ENCODE data around the gene COLGALT1. TPM values are rescaled to one million over a fixed set of nuclear protein-coding genes. Genes with fewer than 3 reads are reported as not detected.
"Not testable (repeated sequence)": the region's sequence is repeated elsewhere in the genome, so short reads cannot be mapped to it uniquely, and the experiment has no call there.

Gene COLGALT1
- total RNA-seq (2014; rRNA removed; shearing (Covaris generic)) = 73.9 and 114 TPM in 2 replicates

DNA sequence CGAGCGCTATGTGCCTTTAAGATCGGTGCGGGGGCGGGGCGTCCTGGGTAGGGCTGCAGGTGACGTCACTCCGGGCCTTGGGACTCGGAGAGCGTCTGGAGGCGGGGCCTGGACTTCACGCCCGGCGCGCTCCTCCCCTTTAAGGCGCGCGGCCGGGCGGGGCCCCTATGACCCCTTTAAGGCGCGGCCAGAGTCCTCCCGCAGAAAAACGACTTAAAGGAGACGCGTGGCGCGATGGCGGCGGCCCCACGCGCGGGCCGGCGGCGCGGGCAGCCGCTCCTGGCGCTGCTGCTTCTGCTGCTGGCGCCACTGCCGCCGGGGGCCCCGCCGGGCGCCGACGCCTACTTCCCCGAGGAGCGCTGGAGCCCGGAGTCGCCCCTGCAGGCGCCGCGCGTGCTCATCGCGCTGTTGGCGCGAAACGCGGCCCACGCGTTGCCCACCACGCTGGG is at the start of gene COLGALT1:
TSS of gene COLGALT1 (plus strand) at position 170 of the 449 bp plus-strand sequence. CDS start at position 235, 65 bp downstream.
- peak within 1 kb of the TSS; percentile 61 for H3K27ac ChIP-seq
- H3K9me3 ChIP-seq (replicated peaks) = no peaks in the 10 kb centered on the region
- peaks cover 10% of the 10 kb centered on the region for H3K4me1 ChIP-seq (replicated peaks)
- peak; percentile 91 to 98 for DNase-seq (ENCODE audit: low read depth in 1 of 2, low spot score in 2 of 2)
- H3K36me3 ChIP-seq = peaks cover 33% of the 10 kb centered on the region
- peak within 1 kb of the TSS; percentile 96 for H3K4me3 ChIP-seq
- no peaks in the 10 kb centered on the region for H3K27me3 ChIP-seq (replicated peaks)

DNA sequence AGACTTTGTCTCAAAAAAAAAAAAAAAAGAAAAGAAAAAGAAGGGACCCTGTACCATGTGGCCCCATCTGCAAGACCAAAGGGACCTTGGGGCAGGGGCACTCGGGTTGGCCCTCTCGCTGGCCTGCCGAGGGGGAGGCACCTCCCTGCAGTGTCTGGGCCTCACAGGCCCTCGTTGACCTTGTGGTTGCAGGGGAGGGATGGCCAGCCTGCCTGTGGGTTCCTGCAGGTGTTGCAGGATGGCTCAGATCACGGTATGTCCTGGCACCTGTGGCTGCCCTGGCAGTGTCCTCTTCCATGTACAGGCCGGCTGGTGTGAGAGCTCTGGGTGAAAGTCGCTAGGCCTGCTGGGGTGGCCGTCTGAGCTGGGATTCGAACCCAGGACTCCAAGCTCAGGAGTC is 48.7 kb upstream of the COLGALT1 start:
- no peak overlapping the region for H3K4me3 ChIP-seq
- peaks cover 21% of the 10 kb centered on the region for H3K4me1 ChIP-seq (replicated peaks)
- H3K36me3 ChIP-seq = peaks cover 20% of the 10 kb centered on the region
- H3K9me3 ChIP-seq (replicated peaks) = no peaks in the 10 kb centered on the region
- no peak for DNase-seq (ENCODE audit: low read depth in 1 of 2, low spot score in 2 of 2)
- H3K27me3 ChIP-seq (replicated peaks) = no peaks in the 10 kb centered on the region
- H3K27ac ChIP-seq = no peak overlapping the region

DNA sequence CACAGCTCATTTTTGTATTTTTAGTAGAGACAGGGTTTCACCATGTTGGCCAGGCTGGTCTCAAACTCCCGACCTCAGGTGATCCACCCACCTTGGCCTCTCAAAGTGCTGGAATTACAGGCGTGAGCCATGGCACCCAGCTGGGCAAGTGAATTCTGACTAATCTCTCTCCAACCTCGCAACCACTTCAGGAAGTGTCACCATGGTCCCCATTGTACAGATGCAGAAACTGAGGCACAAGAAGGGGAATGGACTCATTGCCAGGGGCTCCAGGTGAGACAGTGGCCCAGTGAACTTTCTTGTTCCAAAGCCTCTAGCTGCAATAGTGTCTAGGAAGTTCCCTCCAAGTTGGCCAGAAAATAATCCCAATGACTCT is 46.9 kb upstream of the COLGALT1 start:
- Histone ChIP-seq H3K4me1 (replicated peaks) (peaks cover 28% of the 10 kb centered on the region), H3K36me3 (peaks cover 22% of the 10 kb centered on the region), H3K27ac (peak overlapping the region; percentile 75)
- not testable (repeated sequence) for H3K4me3 ChIP-seq; H3K9me3 ChIP-seq (replicated peaks); H3K27me3 ChIP-seq (replicated peaks); DNase-seq (ENCODE audit: low read depth in 1 of 2, low spot score in 2 of 2)

DNA sequence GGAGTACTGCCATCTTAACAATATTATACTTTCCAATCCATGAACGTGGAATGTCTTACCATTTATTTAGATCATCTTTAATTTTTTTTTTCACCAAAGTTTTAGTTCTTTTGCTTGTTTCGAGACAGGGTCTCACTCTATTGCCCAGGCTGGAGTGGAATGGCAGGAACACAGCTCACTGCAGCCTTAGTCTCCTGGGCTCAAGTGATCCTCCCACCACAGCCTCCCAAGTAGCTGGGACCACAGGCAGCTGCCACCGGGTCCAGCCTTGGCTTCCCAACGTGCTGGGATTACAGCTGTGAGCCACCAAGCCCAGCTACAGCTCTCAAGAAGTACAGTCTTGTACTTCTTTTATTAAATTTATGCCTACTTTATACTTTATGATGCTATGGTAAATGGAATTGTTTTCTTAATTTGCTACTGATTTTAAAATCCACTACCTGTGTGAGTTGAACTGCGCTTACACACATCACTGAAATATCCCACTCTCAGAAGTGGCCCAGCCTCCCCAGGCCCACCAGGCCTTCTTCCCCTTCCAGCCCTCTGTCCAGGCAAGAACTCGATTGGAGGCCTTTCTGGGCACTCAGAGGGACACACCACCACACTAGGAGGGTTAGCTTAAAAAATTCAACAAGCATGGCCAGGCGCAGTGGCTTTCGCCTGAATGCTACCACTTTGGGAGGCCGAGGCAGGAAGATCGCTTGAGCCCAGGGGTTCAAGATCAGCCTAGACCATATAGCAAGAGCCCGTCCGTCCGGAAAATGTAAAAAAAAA is 45.0 kb upstream of the COLGALT1 start:
- Histone ChIP-seq H3K27ac (peak overlapping the region; percentile 91), H3K4me1 (replicated peaks) (peaks cover 28% of the 10 kb centered on the region), H3K4me3 (peak overlapping the region; percentile 98), H3K27me3 (replicated peaks) (no peaks in the 10 kb centered on the region), H3K36me3 (peaks cover 19% of the 10 kb centered on the region), H3K9me3 (replicated peaks) (no peaks in the 10 kb centered on the region)
- peak in 1 of 2 experiments; percentile 20 for DNase-seq (ENCODE audit: low read depth in 1 of 2, low spot score in 2 of 2)

DNA sequence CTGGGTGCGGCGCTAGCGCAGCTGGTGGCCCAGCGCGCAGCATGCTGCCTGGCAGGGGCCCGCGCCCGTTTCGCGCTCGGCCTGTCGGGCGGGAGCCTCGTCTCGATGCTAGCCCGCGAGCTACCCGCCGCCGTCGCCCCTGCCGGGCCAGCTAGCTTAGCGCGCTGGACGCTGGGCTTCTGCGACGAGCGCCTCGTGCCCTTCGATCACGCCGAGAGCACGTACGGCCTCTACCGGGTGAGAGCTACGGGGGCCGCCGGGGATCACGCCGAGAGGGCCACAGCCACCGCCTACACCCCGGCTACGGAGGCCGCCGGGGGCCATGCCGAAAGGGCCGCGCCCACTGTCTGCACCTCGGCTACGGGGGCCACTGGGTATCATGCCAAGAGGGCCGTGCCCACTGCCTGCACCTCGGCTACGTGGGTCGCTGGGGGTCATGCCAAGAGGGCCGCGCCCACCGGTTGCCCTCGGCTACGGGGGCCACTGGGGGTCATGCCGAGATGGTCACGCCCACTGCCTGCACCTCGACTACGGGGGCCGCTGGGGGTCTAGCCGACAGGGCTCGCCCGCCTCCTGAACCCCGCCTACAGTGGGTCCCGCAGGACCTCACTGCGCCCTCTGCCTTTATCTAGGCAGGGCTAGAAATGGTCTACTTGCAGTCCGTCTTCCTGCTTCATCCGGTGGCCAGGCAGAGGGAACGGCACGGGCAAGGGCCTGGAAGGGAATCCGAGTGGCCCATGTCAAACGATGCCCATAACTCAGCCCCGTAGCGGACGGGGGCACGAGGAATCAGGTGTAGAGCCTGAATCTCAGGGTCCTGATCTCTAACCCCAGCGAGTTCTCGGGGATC is 43.5 kb upstream of the COLGALT1 start:
- Histone ChIP-seq H3K27me3 (replicated peaks) (no peaks in the 10 kb centered on the region), H3K9me3 (replicated peaks) (peaks cover 5% of the 10 kb centered on the region; the same call in 1 of the 2 replicates), H3K27ac (peak overlapping the region; percentile 91), H3K36me3 (peaks cover 31% of the 10 kb centered on the region), H3K4me1 (replicated peaks) (peaks cover 28% of the 10 kb centered on the region), H3K4me3 (peak overlapping the region; percentile 98)
- DNase-seq (ENCODE audit: low read depth in 1 of 2, low spot score in 2 of 2) = peak; percentile 89 to 91

DNA sequence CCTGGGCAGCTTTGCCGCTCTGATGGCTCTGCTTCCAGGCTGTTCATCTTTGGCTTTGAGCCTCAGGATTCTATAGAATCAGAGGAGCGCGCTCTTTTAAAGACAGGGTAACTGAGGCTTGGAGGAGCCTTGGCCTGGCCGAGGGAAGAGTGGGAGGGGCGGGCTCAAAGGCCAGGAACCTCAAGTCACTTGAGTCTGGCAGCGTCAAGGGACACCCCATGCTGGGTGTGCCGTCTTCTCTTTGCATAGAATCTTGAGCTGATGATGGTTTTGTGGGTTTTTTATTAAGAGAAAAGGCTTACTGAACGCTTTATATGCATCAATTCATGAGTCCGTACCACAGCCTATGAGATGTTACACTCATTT is 42.9 kb upstream of the COLGALT1 start:
- Histone ChIP-seq H3K9me3 (replicated peaks) (peaks cover 11% of the 10 kb centered on the region), H3K27me3 (replicated peaks) (no peaks in the 10 kb centered on the region), H3K27ac (no peak overlapping the region), H3K36me3 (peaks cover 37% of the 10 kb centered on the region), H3K4me3 (peak overlapping the region; percentile 98), H3K4me1 (replicated peaks) (peaks cover 26% of the 10 kb centered on the region)
- no peak for DNase-seq (ENCODE audit: low read depth in 1 of 2, low spot score in 2 of 2)

DNA sequence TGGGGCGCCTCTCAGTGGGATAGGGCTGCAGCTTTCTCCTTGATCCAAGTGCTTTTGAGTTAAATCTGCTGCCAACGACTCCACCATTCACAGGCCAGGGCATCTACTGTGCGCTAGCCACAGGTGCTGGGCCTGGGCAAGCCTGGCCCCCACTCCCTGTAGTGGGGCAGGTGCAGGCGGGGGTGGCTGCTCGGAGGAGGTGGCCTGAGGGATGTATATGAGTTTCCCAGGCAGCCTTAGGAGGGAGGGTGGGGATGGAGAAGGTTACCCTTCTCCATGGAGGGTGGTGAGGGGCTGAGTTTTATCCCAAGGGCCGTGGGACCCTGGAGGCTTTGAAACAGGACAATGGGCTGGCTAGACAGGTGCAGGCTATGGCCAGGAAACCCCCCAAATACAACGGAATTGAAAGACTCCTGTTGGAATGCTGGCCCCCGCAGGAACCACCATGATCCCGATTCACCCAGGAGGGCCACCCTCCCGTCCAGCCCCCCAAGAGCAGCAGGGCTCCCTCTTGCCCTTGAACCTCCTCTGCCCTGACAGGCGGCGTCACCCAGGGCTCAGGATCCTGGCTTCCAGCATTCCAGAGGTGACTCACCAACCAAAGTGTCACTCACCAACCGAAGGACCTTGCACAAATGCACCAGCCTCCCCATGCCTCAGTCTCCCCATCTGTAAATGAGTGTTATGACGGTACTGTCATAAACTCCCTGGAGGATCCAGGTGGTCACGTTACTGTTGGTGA is 39.9 kb upstream of the COLGALT1 start:
- Histone ChIP-seq H3K4me1 (replicated peaks) (peaks cover 8% of the 10 kb centered on the region), H3K9me3 (replicated peaks) (peaks cover 17% of the 10 kb centered on the region), H3K4me3 (no peak overlapping the region), H3K27ac (no peak overlapping the region), H3K36me3 (peaks cover 46% of the 10 kb centered on the region), H3K27me3 (replicated peaks) (no peaks in the 10 kb centered on the region)
- DNase-seq (ENCODE audit: low read depth in 1 of 2, low spot score in 2 of 2) = no peak

DNA sequence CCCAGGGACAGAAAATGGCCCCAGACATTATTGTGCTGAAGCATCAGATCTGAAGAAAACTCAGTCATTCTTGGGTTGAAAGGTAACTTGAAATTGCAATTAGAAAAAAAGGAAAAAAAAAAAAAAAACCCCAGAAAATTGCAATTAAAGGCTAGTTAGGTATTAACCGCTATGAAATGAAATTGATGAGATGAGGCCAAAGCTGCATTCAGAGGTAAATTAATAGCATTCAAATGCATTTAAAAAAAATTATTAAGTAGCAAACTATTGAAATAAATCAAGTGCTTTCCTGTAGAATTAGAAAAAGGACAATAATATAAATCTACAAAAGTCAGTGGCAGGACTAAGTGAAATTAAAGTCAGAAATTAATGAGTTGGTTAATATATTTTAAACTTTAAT is 37.6 kb upstream of the COLGALT1 start:
- Histone ChIP-seq H3K27me3 (replicated peaks) (no peaks in the 10 kb centered on the region), H3K27ac (no peak overlapping the region), H3K4me1 (replicated peaks) (no peaks in the 10 kb centered on the region), H3K36me3 (peaks cover 43% of the 10 kb centered on the region), H3K9me3 (replicated peaks) (peaks cover 17% of the 10 kb centered on the region), H3K4me3 (no peak overlapping the region)
- no peak for DNase-seq (ENCODE audit: low read depth in 1 of 2, low spot score in 2 of 2)

DNA sequence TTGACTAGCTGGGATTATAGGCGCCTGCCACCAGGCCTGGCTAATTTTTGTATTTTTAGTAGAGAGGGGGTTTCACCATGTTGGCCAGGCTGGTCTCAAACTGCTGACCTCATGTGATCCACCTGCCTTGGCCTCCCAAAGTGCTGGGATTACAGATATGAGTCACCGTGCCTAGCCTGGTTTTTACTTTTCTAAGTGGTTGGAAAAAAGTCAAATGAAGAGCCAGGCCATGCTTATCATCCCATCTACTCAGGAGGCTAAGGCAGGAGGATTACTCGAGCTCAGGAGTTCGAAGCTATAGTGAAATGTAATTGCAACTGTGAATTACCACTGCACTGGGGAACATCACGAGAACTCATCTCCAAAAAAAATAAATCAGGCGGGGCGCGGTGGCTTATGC is 36.8 kb upstream of the COLGALT1 start:
- H3K27me3 ChIP-seq (replicated peaks); H3K4me3 ChIP-seq; H3K4me1 ChIP-seq (replicated peaks); H3K27ac ChIP-seq; DNase-seq (ENCODE audit: low read depth in 1 of 2, low spot score in 2 of 2): not testable (repeated sequence)
- Histone ChIP-seq H3K36me3 (peaks cover 43% of the 10 kb centered on the region), H3K9me3 (replicated peaks) (peaks cover 17% of the 10 kb centered on the region)

DNA sequence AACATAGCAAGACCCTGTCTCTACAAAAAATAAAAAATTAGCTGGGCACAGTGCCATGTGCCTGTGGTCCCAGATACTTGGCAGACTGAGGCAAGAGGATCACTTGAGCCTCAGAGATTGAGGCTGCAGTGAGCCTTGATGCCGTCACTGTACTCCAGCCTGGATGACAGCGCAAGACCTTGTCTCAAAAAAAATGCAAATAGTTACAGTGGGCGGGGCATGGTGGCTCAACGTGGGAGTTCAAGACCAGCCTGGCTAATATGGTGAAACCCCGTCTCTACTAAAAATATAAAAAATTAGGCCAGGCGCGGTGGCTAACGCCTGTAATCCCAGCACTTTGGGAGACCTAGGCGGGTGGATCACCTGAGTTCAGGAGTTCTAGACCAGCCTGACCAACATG is 35.5 kb upstream of the COLGALT1 start:
- Histone ChIP-seq H3K36me3 (peaks cover 43% of the 10 kb centered on the region), H3K9me3 (replicated peaks) (peaks cover 17% of the 10 kb centered on the region), H3K4me3 (no peak overlapping the region), H3K27me3 (replicated peaks) (no peaks in the 10 kb centered on the region), H3K4me1 (replicated peaks) (no peaks in the 10 kb centered on the region), H3K27ac (no peak overlapping the region)
- DNase-seq (ENCODE audit: low read depth in 1 of 2, low spot score in 2 of 2) = no peak

DNA sequence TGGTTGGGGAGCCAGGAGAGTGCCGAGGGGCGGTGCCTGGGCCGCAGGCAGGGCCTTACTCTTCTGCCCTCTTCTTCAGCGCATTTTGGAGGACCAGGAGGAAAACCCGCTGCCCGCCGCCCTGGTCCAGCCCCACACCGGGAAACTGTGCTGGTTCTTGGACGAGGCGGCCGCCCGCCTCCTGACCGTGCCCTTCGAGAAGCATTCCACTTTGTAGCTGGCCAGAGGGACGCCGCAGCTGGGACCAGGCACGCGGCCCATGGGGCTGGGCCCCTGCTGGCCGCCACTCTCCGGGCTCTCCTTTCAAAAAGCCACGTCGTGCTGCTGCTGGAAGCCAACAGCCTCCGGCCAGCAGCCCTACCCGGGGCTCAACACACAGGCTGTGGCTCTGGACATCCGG is 34.6 kb upstream of the COLGALT1 start:
- H3K27ac ChIP-seq = no peak overlapping the region
- peaks cover 39% of the 10 kb centered on the region for H3K36me3 ChIP-seq
- H3K27me3 ChIP-seq (replicated peaks) = no peaks in the 10 kb centered on the region
- DNase-seq (ENCODE audit: low read depth in 1 of 2, low spot score in 2 of 2) = no peak
- H3K4me1 ChIP-seq (replicated peaks) = no peaks in the 10 kb centered on the region
- no peak overlapping the region for H3K4me3 ChIP-seq
- peaks cover 17% of the 10 kb centered on the region for H3K9me3 ChIP-seq (replicated peaks)

DNA sequence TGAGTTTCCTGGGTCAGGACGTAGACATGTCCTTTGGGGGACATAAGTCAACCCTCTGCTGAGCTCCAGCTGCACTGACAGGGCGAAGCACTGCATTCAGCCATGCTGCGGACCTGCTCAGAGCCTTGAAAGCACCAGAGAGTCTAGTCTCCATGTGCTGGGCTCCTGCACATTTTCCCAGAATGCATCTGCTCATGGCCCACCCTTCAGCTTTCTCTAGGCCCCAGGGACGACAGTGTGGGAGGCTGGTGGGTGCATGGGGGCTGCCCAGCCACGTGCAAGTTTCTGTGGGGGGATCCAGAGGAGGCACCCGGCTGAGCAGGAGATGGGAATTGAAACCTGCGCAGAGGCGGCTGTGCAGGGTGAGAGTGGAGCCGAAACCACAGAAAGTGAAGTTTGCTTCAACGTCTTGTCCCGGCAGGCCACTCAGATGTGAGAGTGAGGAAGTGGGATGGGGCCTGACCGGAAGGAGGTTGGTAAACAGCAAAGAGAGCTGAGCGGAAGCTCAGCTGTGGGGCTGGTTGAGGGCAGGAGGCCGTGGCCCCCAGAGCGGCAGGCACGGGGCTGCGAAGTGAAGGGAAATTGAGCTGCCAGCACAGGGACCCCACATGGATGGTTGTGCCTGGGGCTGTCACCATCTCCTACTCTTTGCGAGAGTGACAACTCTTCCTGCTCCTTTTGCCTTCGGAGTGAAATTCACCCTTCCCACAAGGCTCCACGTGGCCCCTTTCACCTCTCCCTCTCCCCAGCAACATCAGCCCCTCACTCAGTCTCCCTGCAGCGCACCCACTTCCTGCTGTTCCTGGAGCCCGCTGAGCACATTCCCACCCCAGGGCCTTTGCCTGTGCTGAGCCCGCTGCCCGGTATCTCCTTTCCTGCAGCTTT is 32.2 kb upstream of the COLGALT1 start:
- Histone ChIP-seq H3K27me3 (replicated peaks) (no peaks in the 10 kb centered on the region), H3K27ac (no peak overlapping the region), H3K9me3 (replicated peaks) (no peaks in the 10 kb centered on the region), H3K4me3 (no peak overlapping the region), H3K36me3 (peaks cover 18% of the 10 kb centered on the region), H3K4me1 (replicated peaks) (no peaks in the 10 kb centered on the region)
- no peak for DNase-seq (ENCODE audit: low read depth in 1 of 2, low spot score in 2 of 2)

DNA sequence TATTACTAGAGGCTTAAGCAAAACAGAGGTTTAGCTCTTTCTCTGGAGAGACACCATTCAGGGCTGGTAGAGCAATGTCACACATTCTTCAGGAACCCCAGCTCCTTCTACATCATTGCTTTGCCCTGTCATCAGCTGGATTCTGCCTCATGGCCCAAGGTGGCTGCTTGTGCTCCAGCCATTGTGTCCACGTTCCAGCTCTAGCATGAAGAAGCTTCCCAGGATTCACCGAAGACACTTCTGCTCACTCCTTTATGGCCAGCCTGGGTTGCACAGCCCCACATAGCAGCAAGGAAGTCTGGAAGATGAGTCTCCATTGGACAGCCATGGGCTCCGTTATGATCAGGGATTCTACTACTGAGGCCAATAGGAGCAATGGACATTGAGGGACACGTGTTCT is 30.8 kb upstream of the COLGALT1 start:
- H3K27ac ChIP-seq = no peak overlapping the region
- no peak for DNase-seq (ENCODE audit: low read depth in 1 of 2, low spot score in 2 of 2)
- H3K27me3 ChIP-seq (replicated peaks) = no peaks in the 10 kb centered on the region
- no peaks in the 10 kb centered on the region for H3K9me3 ChIP-seq (replicated peaks)
- H3K4me3 ChIP-seq = no peak overlapping the region
- H3K4me1 ChIP-seq (replicated peaks) = no peaks in the 10 kb centered on the region
- H3K36me3 ChIP-seq = peaks cover 7% of the 10 kb centered on the region

Data from SJSA1 (cell line).